HEK293 (cell line): Measurements from ENCODE around the gene TRMT1L.

ENCODE experiments used
- CTCF ChIA-PET: fragments of 350-600 bp; formaldehyde crosslinking; extraction: SDS; loops from one replicate; lab custom pipeline; 2021; ENCODE audit warnings: antibody characterized with exemption; lab: Yijun Ruan, JAX
- POLR2A ChIA-PET: fragments of 300-600 bp; formaldehyde crosslinking; extraction: SDS; loops from one replicate; lab custom pipeline; 2020; ENCODE audit warnings: antibody characterized with exemption, inconsistent platforms; lab: Yijun Ruan, JAX
- H3K27ac ChIP-seq: fragments of 200-500 bp; sonication (Bioruptor generic); 2 replicates; pipeline ENCODE4 v1.5.1; 2014; ENCODE audit warnings: low read depth, low read length, control low read depth, inconsistent platforms; ENCODE audit errors: extremely low read depth
- H3K36me3 ChIP-seq, 2 experiments: fragments of 200-500 bp in 1 of 2; sonication (Bioruptor generic) in 1 of 2; 1 replicate in 1 of 2; 2 replicates in 1 of 2; pipeline ENCODE4 v1.5.1; 2014 to 2017; ENCODE audit warnings: inconsistent platforms in 2 of 2, low read length in 2 of 2; ENCODE audit not compliant: control insufficient read depth in 2 of 2, insufficient read depth in 1 of 2
- H3K4me1 ChIP-seq: fragments of 200-500 bp; sonication (Bioruptor generic); 2 replicates; pipeline ENCODE4 v1.5.1; 2014; ENCODE audit warnings: mild to moderate bottlenecking, low read length, inconsistent platforms; ENCODE audit not compliant: control insufficient read depth, insufficient read depth
- H3K4me3 ChIP-seq: 2 replicates; pipeline ENCODE4 v1.5.1; 2011; ENCODE audit warnings: low read depth, mild to moderate bottlenecking, control low read depth, low read length, moderate library complexity
- H3K9me3 ChIP-seq: fragments of 200-500 bp; sonication (Bioruptor generic); 2 replicates; pipeline ENCODE4 v1.5.1; 2014; ENCODE audit warnings: low read depth, low read length, inconsistent platforms; ENCODE audit not compliant: control insufficient read depth, insufficient read depth
- GLI2 ChIP-seq: fragments of 450-650 bp; formaldehyde crosslinking; IDR thresholded peaks from 2 replicates; pipeline ENCODE4; 2017; ENCODE audit warnings: missing biosample characterization, missing genetic modification characterization, low read depth, borderline replicate concordance
- IKZF3 ChIP-seq: fragments of 450-650 bp; IDR thresholded peaks from 2 replicates; pipeline ENCODE4 v1.5.0; 2018; ENCODE audit warnings: missing biosample characterization, mild to moderate bottlenecking, missing genetic modification characterization, moderate library complexity
- KLF7 ChIP-seq: fragments of 450-650 bp; formaldehyde crosslinking; IDR thresholded peaks from 2 replicates; pipeline ENCODE4 v1.5.1; 2016; ENCODE audit warnings: missing biosample characterization, missing genetic modification characterization, borderline replicate concordance
- MZF1 ChIP-seq: fragments of 450-650 bp; formaldehyde crosslinking; IDR thresholded peaks from 2 replicates; pipeline ENCODE4 v1.5.1; 2017; ENCODE audit warnings: missing biosample characterization, missing genetic modification characterization, borderline replicate concordance
- SALL2 ChIP-seq: fragments of 450-650 bp; formaldehyde crosslinking; IDR thresholded peaks from 2 replicates; pipeline ENCODE4 v1.5.0; 2017; ENCODE audit warnings: missing biosample characterization, mild to moderate bottlenecking, missing genetic modification characterization, borderline replicate concordance
- SP7 ChIP-seq: fragments of 450-650 bp; formaldehyde crosslinking; IDR thresholded peaks from 2 replicates; pipeline ENCODE4 v1.5.1; 2016; ENCODE audit warnings: missing biosample characterization, missing genetic modification characterization
- TSHZ1 ChIP-seq: fragments of 450-650 bp; formaldehyde crosslinking; IDR thresholded peaks from 2 replicates; pipeline ENCODE4 v1.5.1; 2016; ENCODE audit warnings: missing biosample characterization, missing genetic modification characterization, borderline replicate concordance
- ZBTB44 ChIP-seq: fragments of 450-650 bp; IDR thresholded peaks from 2 replicates; pipeline ENCODE4 v1.5.1; 2018; ENCODE audit warnings: missing biosample characterization, mild to moderate bottlenecking, missing genetic modification characterization
- ZBTB6 ChIP-seq: fragments of 450-650 bp; formaldehyde crosslinking; IDR thresholded peaks from 2 replicates; pipeline ENCODE4 v1.5.1; 2017; ENCODE audit warnings: missing biosample characterization, missing genetic modification characterization
- ZFP41 ChIP-seq: fragments of 450-650 bp; formaldehyde crosslinking; IDR thresholded peaks from 2 replicates; pipeline ENCODE4 v1.5.1; 2016; ENCODE audit warnings: missing biosample characterization, missing genetic modification characterization, borderline replicate concordance
- ZNF202 ChIP-seq: fragments of 450-650 bp; formaldehyde crosslinking; IDR thresholded peaks from 2 replicates; pipeline ENCODE4 v1.5.1; 2016; ENCODE audit warnings: missing biosample characterization, missing genetic modification characterization, borderline replicate concordance
- ZNF488 ChIP-seq: fragments of 450-650 bp; formaldehyde crosslinking; IDR thresholded peaks from 2 replicates; pipeline ENCODE4 v1.5.1; 2016; ENCODE audit warnings: missing biosample characterization, missing genetic modification characterization
- ZNF623 ChIP-seq: fragments of 450-650 bp; formaldehyde crosslinking; IDR thresholded peaks from 2 replicates; pipeline ENCODE4 v1.5.1; 2016; ENCODE audit warnings: missing biosample characterization, missing genetic modification characterization

Gene TRMT1L

GRCh38 chr1:185075476-185075875 is 81.3 kb downstream of the TRMT1L start:
- no peaks in the 10 kb centered on the region for H3K4me1 ChIP-seq
- H3K9me3 ChIP-seq = no peaks in the 10 kb centered on the region
- ChIA-PET CTCF (interaction anchor here (0.7 kb wide), 1 partner anchor 12 kb away, joined by 3 read pairs; no protein-coding TSS in a partner anchor), POLR2A (interaction anchor here (0.7 kb wide), 1 partner anchor 14 kb away, joined by 5 read pairs; no protein-coding TSS in a partner anchor)
- TF ChIP-seq KLF7 (tag by site-specific recombination) (no peak), SP7 (tag by site-specific recombination) (no peak), ZNF623 (tag by site-specific recombination) (no peak), TSHZ1 (tag by site-specific recombination) (no peak), SALL2 (tag by site-specific recombination) (no peak), ZFP41 (tag by site-specific recombination) (no peak), ZBTB6 (tag by site-specific recombination) (no peak), ZNF488 (no peak), IKZF3 (no peak)
- H3K4me3 ChIP-seq = no peak overlapping the region
- no peaks in the 10 kb centered on the region for H3K36me3 ChIP-seq
- no peak overlapping the region for H3K27ac ChIP-seq

- no peaks in the 10 kb centered on the region for H3K36me3 ChIP-seq
- TF ChIP-seq ZNF202 (tag by site-specific recombination) (no peak), GLI2 (tag by site-specific recombination) (no peak)
- ChIA-PET POLR2A (no interaction called here), CTCF (no interaction called here)
- no peaks in the 10 kb centered on the region for H3K9me3 ChIP-seq
- no peak overlapping the region for H3K4me3 ChIP-seq
- no peak overlapping the region for H3K27ac ChIP-seq
- H3K4me1 ChIP-seq = no peaks in the 10 kb centered on the region
Measured at GRCh38 chr1:185074307-185074706, 82.4 kb downstream of the TRMT1L start.

GRCh38 chr1:185073725-185074124 is 83.0 kb downstream of the TRMT1L start:
- POLR2A ChIA-PET = no interaction called here
- no peaks in the 10 kb centered on the region for H3K36me3 ChIP-seq
- CTCF ChIA-PET = no interaction called here
- no peaks in the 10 kb centered on the region for H3K9me3 ChIP-seq
- no peak overlapping the region for H3K4me3 ChIP-seq
- TF ChIP-seq ZBTB44 (tag by site-specific recombination) = no peak
- peak; percentile 52; the same call in 1 of the 2 replicates for TF ChIP-seq MZF1
- H3K4me1 ChIP-seq = no peaks in the 10 kb centered on the region
- no peak overlapping the region for H3K27ac ChIP-seq
